GM12878 (cell line): ENCODE results near the gene SLC22A7. TPM values are rescaled to one million over a fixed set of nuclear protein-coding genes. Genes with fewer than 3 reads are reported as not detected.

Experiments
- ATAC-seq: fragments of 200-7000 bp; cut with Tn5 transposase; 3 replicates; pipeline ENCODE4 v1.9.1; 2020; ENCODE audit warnings: mild to moderate bottlenecking, moderate library complexity
- BruUV-seq: library from RNA; stranded (reverse); fragments of 400-500 nt; replicated peaks from 2 replicates; lab custom pipeline; 2021; lab: Mats Ljungman, UMichigan
- CTCF ChIA-PET: fragments of 300-600 bp; sonication (Branson Sonifier 250); formaldehyde crosslinking; extraction: SDS; loops from one replicate; lab custom pipeline; 2021; ENCODE audit warnings: inconsistent platforms; lab: Yijun Ruan, JAX
- POLR2A ChIA-PET: fragments of 350-600 bp; formaldehyde crosslinking; extraction: SDS; loops from one replicate; lab custom pipeline; 2021; ENCODE audit warnings: inconsistent platforms; lab: Charles Lee
- RAD21 ChIA-PET: fragments of 300-600 bp; sonication (Branson Sonifier 250); formaldehyde crosslinking; loops from one replicate; lab custom pipeline; 2023; ENCODE audit warnings: antibody characterized with exemption; ENCODE audit not compliant: unreplicated experiment; lab: Charles Lee
- SMC1A ChIA-PET: fragments of 300-600 bp; sonication (Branson Sonifier 250); formaldehyde crosslinking; loops from one replicate; lab custom pipeline; 2023; ENCODE audit not compliant: unreplicated experiment, uncharacterized antibody; lab: Charles Lee
- DNase-seq: peaks from one replicate; pipeline ENCODE4 v3.0.0-alpha.2; 2011; ENCODE audit warnings: low read depth, low spot score
- FAIRE-seq: peaks from 3 replicates; lab custom pipeline; 2011; peaks lifted over from hg19 to GRCh38; lab: Jason Lieb, UNC
- H2AFZ ChIP-seq: 2 replicates; pipeline ENCODE4 v1.6.0; 2011; ENCODE audit warnings: low read depth, low read length, control low read depth; ENCODE audit not compliant: control insufficient read depth
- H3K27ac ChIP-seq: 2 replicates; pipeline ENCODE4 v1.5.1; 2011; ENCODE audit warnings: control low read depth; ENCODE audit not compliant: control insufficient read depth, insufficient read depth
- H3K27me3 ChIP-seq, 2 experiments: replicated peaks in 1 of 2; 2 replicates each; pipeline versions ENCODE4 v1.6.0 to v1.6.1; 2011; ENCODE audit warnings: low read length in 1 of 2; ENCODE audit not compliant: control insufficient read depth in 2 of 2, insufficient read depth in 2 of 2
- H3K36me3 ChIP-seq, 2 experiments: 2 replicates each; pipeline ENCODE4 v1.5.1; 2011; ENCODE audit warnings: low read length in 1 of 2; ENCODE audit not compliant: control insufficient read depth in 2 of 2, insufficient read depth in 2 of 2
- H3K4me1 ChIP-seq: 2 replicates; pipeline ENCODE4 v1.6.1; 2011; ENCODE audit warnings: mild to moderate bottlenecking, low read length, moderate library complexity, mixed read lengths; ENCODE audit not compliant: control insufficient read depth, insufficient read depth
- H3K4me2 ChIP-seq: 2 replicates; pipeline ENCODE4 v1.6.0; 2011; ENCODE audit warnings: control low read depth; ENCODE audit not compliant: control insufficient read depth, insufficient read depth
- H3K4me3 ChIP-seq: fragments of 200-600 bp; sonication (generic); 2 replicates; pipeline ENCODE4 v1.5.1; 2016
- H3K79me2 ChIP-seq: 2 replicates; pipeline ENCODE4 v1.6.0; 2011; ENCODE audit warnings: low read length; ENCODE audit not compliant: control insufficient read depth, insufficient read depth
- H3K9ac ChIP-seq: 2 replicates; pipeline ENCODE4 v1.8.0; 2011; ENCODE audit warnings: low read length, control low read depth, mixed read lengths; ENCODE audit not compliant: control insufficient read depth, insufficient read depth
- H3K9me3 ChIP-seq: replicated peaks from 3 replicates; pipeline ENCODE4 v1.5.1; 2011; ENCODE audit warnings: mild to moderate bottlenecking, low read length; ENCODE audit not compliant: control insufficient read depth, insufficient read depth
- H4K20me1 ChIP-seq: 2 replicates; pipeline ENCODE4 v1.6.0; 2011; ENCODE audit not compliant: control insufficient read depth, insufficient read depth
- BACH1 ChIP-seq: fragments of 450-650 bp; IDR thresholded peaks from 2 replicates; pipeline ENCODE4 v1.6.1; 2017; ENCODE audit warnings: mild to moderate bottlenecking, borderline replicate concordance
- ETV6 ChIP-seq, 2 experiments: fragments of 450-650 bp in 1 of 2; IDR thresholded peaks in 1 of 2; conservative IDR thresholded peaks in 1 of 2; 2 replicates each; pipeline ENCODE4 v1.6.1; 2014; ENCODE audit warnings: antibody characterized with exemption in 1 of 2, borderline replicate concordance in 1 of 2, low read depth in 1 of 2, mild to moderate bottlenecking in 1 of 2, moderate library complexity in 1 of 2
- POU2F2 ChIP-seq: IDR thresholded peaks from 3 replicates; pipeline ENCODE4 v1.6.1; 2011; ENCODE audit warnings: low read depth, mild to moderate bottlenecking, low read length, borderline replicate concordance
- RB1 ChIP-seq: fragments of 450-650 bp; formaldehyde crosslinking; IDR thresholded peaks from 2 replicates; pipeline ENCODE4 v1.6.1; 2017; ENCODE audit warnings: mild to moderate bottlenecking, borderline replicate concordance
- WGBS: methylation state at CpG from one replicate; pipeline ENCODE4 v1.1.6; 2016; ENCODE audit warnings: low lambda C conversion rate; ENCODE audit not compliant: insufficient replicate concordance, insufficient coverage; ENCODE audit errors: missing lambda C conversion rate; 5-methylcytosine and 5-hydroxymethylcytosine counted together
- in situ Hi-C: fragments of 300-500 bp; cut with MboI; formaldehyde crosslinking; loops from 9 replicates; pipeline ENCODE4 v1.14.3; 2018; ENCODE audit warnings: mixed read lengths
- intact Hi-C: fragments of 100-400 bp; cut with micrococcal nuclease; formaldehyde crosslinking; loops from one replicate; pipeline ENCODE4 v1.14.2; 2022; ENCODE audit not compliant: unreplicated experiment
- polyA plus RNA-seq, 11 experiments: library from polyadenylated mRNA; depleted of rRNA in 4 of 11; unstranded in 6 of 11; stranded (reverse) in 5 of 11; fragments of >200 nt; fragmentation: Nextera tagmentation in 4 of 11; fragmentation: Illumina TruSeq in 1 of 11; extraction: Ambion mirVana in 4 of 11; extraction: Trizol in 1 of 11; gene quantifications; 1 replicate in 1 of 11; 2 replicates in 10 of 11; pipeline versions ENCODE4 v1.2.1 to v1.2.3, GENCODE V29; 2011 to 2016; ENCODE audit warnings: inconsistent platforms in 2 of 11, missing spikeins in 2 of 11, low read depth in 1 of 11
- total RNA-seq, 4 experiments: library from RNA; depleted of rRNA in 3 of 4; stranded (reverse); fragments of >200 nt in 3 of 4; fragmentation: Illumina TruSeq in 1 of 4; extraction: Trizol in 1 of 4; gene quantifications; 2 replicates each; pipeline versions ENCODE4 v1.2.1 to v1.2.3, GENCODE V29; 2013 to 2021

SLC22A7 gene
- total and polyA plus RNA-seq, 10 of the 15 experiments (the other 5 are each of a cell fraction or from before 2014, with no cell fraction given) = 0.08 to 0.31 TPM; not detected in 8

DNA sequence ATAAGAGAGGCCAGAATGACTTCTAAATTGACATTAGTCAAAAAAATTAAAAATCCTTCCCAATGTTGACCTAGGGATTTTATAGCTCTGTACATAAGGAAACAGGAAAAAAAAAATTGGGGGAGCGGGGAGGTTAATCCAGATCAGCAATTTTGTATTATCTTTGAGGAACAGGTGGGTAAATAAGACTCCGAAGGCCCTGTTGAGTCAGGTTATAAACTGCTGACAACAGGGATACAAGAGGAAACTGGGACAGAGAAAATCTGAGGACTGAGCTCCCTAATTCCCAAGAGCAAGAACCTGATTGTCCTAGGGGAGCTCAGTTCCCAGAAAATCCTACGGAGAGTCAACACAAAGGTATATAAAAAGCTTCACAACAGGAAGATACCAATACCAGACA lies 37.4 kb downstream of the SLC22A7 start:
- ChIA-PET SMC1A (interaction anchor here (0.7 to 8.4 kb wide), 16 partner anchors 14 to 70 kb away, joined by 3 to 90 read pairs (median 8); partner anchors contain the start of gene CRIP3), RAD21 (interaction anchor here (1.2 to 5.7 kb wide), 9 partner anchors 20 to 71 kb away, joined by 3 to 48 read pairs (median 8); partner anchors contain the start of gene CRIP3), CTCF (interaction anchor here (0.7 to 7.9 kb wide), 22 partner anchors 11 to 72 kb away, joined by 3 to 83 read pairs (median 6); partner anchors contain the start of genes CRIP3, SLC22A7 and ZNF318), POLR2A (interaction anchor here (0.6 to 3.6 kb wide), 9 partner anchors 8 to 67 kb away, joined by 3 to 21 read pairs (median 5); partner anchors contain the start of gene ZNF318)
- Histone ChIP-seq H3K4me3 (no peak overlapping the region), H4K20me1 (peaks cover 2% of the 10 kb centered on the region; the same call in 1 of the 2 replicates), H3K36me3 (peaks cover 4 to 33% of the 10 kb centered on the region in 2 experiments), H3K9me3 (no peaks in the 10 kb centered on the region), H3K27ac (no peak overlapping the region), H3K79me2 (peaks cover 3% of the 10 kb centered on the region), H3K9ac (no peak overlapping the region), H3K4me2 (no peak overlapping the region), H3K4me1 (peaks cover 31% of the 10 kb centered on the region), H2AFZ (no peak overlapping the region), H3K27me3 (no peaks in the 10 kb centered on the region)
- no peak for ATAC-seq
- FAIRE-seq = no peak
- no peak for DNase-seq
- no TSS peak for BruUV-seq
- WGBS = 100% methylated on average over 3 of the region's 3 CpGs
- TF ChIP-seq BACH1 = no peak
- in situ Hi-C loops (no loop called here), intact Hi-C loops (loop anchor here (2.0 kb wide), 1 partner anchor 73 kb away; no protein-coding TSS in a partner anchor)

DNA sequence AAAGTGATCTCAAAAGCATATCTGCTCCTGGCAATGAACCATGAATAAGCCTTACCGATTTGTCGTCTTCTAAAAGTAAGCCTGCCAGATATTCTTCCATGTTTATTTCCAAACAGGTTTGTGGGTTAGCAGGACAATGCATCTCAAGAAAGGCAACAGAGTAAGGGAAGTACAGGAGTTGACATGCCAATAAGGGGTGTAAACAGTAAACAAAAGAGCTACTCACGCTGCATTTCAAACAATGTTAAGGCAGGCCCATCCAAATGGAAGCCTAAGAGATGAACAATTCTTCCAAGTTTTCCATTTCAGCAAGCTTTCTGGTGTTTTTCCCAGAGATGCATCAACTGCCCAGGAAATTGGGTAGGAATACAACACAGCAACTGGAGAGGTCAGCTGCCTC lies 38.3 kb downstream of the SLC22A7 start:
- H3K9me3 ChIP-seq = no peaks in the 10 kb centered on the region
- intact Hi-C loops = no loop called here
- SMC1A ChIA-PET = interaction anchor here (1.0 to 10.9 kb wide), 13 partner anchors 8 to 172 kb away, joined by 3 to 238 read pairs (median 10); partner anchors contain the start of genes CRIP3 and ZNF318
- CTCF ChIA-PET = interaction anchor here (1.0 to 7.9 kb wide), 11 partner anchors 12 to 1232 kb away, joined by 3 to 83 read pairs (median 15); partner anchors contain the start of genes CRIP3 and ZNF318
- H2AFZ ChIP-seq = no peak overlapping the region
- POLR2A ChIA-PET = interaction anchor here (1.0 to 4.8 kb wide), 7 partner anchors 15 to 407 kb away, joined by 3 to 53 read pairs (median 16); partner anchors contain the start of genes CNPY3, CRIP3 and ZNF318
- peaks cover 2% of the 10 kb centered on the region; the same call in 1 of the 2 replicates for H4K20me1 ChIP-seq
- H3K27ac ChIP-seq = no peak overlapping the region; the same call in 1 of the 2 replicates
- DNase-seq = no peak
- RAD21 ChIA-PET = interaction anchor here (0.7 to 5.7 kb wide), 5 partner anchors 19 to 169 kb away, joined by 3 to 68 read pairs (median 4); partner anchors contain the start of gene CRIP3
- no peak for TF ChIP-seq POU2F2
- TF ChIP-seq ETV6 (conservative IDR thresholded peaks at IDR 0.05 in 1 of 2, IDR thresholded peaks at IDR 0.05 in 1 of 2; ENCODE audit: borderline replicate concordance in 1 of 2, low read depth in 1 of 2) = no peak
- TF ChIP-seq RB1 = no peak
- TF ChIP-seq, all 136 proteins: peak for 0
- Histone ChIP-seq H3K4me2 (no peak overlapping the region), H3K79me2 (peaks cover 3% of the 10 kb centered on the region), H3K27me3 (no peaks in the 10 kb centered on the region), H3K9ac (no peak overlapping the region), H3K4me1 (peaks cover 31% of the 10 kb centered on the region), H3K4me3 (no peak overlapping the region), H3K36me3 (peaks cover 4 to 40% of the 10 kb centered on the region in 2 experiments)
- in situ Hi-C loops = no loop called here
- 99% methylated on average over 3 of the region's 3 CpGs for WGBS
- ATAC-seq (no peak), FAIRE-seq (no peak)
- BruUV-seq = no TSS peak
